Activated CD4-positive, alpha-beta T cell treated with anti-CD3 and anti-CD28 coated beads, Interleukin-2, amount 50 U/mL, for 1 hour (primary cell): ENCODE results near the gene KAZN.

Experiments used
- DNase-seq: peaks from one replicate; pipeline ENCODE4 v3.0.0-alpha.2; 2020

Gene KAZN

DNA sequence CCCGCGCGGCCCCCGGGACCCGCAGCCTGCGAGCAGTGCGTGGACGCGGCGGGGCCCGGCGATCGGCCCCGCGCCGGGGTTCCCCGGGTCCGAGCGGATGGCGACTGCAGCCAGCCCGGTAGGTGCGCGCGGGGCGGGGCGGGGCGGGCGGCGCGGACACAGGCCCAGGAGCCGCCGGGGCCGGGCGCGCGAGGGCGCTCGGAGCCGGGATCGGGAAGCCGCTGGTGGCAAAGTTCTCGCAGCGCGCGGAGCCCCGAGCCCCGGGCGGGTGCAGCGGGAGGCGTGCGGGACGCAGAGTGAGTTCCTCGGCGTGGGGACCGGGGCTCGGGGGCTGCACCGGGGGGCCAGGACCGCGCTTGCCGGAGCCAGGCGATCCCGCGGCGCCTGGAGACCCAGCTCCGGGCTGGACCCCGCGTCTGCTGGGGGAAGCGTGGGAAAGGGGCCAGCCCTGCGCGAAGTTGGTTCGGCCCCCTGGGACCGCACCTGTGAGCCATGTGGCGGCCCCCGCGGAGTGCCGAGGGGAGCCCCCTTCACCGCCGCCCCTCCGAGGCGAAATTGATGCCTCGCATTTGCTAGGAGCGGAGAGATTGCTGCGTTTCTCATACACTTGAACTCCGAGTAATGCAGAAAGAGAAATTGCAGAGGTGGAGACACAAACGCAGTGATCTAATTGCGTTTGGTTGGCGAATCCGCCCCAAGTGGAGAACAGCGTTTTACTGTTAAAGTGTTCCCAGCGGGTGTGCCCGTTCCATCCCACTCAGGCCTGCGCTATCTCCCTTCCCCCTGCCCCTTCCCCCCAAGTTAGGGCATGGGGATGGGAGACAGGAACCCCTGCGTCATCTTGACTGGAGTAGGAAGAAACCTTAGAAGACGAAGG is 326.2 kb downstream of the KAZN start:
- DNase-seq: no peak

DNA sequence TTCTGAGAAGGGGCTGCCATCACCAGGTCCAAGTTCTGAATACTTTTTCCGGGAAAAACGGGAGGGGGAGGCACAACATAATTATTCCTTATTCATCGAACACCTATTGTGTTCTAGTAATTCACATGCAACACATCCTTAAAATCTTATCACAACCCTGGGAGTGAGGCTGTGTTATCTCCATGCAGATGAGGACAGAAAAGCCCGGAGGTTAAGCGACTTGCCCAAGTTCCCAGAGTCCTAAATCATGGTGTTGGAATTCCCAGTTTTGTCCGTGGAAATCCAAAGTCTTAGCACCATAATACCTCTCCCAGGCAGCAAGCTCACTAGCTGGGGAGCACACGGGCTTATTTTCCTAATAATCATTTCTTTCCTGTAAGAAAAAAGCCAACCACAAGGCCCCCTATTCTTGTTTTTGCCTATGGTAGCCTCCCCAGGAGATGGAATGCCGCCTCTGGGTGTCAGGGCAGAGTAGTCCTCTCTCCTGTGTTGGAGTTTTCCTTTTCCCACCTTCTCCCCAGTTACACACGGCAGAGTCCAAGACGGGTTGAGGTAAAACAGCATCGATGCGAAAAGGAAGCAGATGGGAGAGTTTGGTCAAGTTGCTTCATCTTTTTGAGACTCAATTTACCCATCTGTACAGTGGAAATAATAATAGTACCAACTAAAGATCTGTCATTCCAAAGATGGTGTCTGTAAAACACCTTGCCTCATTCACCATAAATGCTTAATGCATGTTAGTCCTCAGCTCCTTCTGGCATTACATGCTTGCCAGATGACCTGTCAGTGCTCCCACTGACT is 327.1 kb downstream of the KAZN start:
- DNase-seq: no peak

DNA sequence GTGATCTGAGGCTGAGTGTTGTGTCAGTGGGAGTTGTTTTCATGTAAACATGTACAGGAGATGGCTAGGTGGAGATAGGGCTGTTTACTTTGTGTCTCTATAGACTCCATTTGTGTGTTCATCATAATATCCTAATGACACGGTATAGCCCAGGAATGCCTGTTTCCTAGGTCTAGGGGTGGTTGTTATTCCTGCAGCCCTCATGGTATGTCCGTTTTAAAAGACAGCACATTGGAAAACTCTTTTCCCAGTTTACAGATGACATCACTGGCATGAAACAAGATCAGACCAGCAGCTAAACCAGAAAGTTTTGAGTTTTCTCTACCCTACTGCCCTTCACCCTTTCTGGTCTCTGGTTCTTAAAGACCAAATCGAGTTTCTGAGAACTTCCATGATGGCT is 327.7 kb downstream of the KAZN start:
- DNase-seq: no peak

DNA sequence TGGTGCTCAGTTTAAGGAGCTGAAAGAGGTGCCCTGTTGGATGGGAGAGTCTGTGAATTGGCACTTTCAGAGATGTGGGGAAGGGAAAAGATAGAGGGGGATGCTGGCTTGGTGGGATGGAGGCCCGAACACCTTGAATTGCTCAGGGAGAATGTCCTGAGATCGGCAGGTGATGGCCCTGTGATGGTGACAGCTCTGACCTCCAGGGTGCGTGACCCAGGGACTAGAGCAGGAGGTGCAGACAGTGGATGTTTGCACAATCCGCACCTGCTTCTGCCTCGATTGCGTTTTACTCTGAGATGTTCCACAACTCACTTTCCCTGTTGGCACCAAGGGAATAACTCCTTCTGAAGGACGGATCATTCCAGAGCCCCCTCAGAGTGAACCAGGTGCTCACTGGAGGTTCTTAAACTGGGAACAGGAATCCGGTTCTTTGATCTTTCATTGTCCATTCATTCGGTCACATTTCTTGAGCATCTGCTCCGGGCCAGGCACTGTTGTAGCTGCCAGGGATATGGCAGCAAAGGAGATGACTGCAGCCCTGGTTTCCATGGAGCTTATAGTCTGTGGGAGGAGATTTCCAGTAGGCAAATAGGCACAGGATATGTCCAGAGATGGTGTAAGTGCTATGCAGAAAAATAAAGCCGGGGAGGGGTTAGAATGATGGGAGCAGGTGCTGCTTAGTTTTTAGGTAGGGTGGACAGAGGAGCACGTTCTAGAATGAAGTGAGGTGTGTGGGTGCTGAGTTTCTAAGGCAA is 328.5 kb downstream of the KAZN start:
- no peak for DNase-seq

DNA sequence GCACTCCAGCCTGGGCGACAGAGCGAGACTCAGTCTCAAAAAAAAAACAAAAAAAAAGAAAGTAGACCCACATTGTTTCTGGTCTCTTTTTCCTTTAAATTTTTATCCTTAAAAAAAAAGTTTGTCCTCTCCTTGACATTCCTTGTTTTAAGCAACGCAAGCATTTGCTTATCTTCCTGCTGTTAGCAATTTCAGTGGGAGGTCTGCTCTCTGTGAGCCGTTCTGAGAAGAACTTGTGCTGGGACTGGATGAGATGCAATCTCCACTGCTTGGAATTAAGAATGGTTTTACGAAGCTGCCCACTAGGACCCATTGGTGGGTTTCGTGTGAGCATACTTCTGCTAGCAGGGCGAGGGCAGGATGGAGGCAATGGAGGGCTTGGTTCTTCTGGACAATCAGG is 329.9 kb downstream of the KAZN start:
- DNase-seq: no peak

DNA sequence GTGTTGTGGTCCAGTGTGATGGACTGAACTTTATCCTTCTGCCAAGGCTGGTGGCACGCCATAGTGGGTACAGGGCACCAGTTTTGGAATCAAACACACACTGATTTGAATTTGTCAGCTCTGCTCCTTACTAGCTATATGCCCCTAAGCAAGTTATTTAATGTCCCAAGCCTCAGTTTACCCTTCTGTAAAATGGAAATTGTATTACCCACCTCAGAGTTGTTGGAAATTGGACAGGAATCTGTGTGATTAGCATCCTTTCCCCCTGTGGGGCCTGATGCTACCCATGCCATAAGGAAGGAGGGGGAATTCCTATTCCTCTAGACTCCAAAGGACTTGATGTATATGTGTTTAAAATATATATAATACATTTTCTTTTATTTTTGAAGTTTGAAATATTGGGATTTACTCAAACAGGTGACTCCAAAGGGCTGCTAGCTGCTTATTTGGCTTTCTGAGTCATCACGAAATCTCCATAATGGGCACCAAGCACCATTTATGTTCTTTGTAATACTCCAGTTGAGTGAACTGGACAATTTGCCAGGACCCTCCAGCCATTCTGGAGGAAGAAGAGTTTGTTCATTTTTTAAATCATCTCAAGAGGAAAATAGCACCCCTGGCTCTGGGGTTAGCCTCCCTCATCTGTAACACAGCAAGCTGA is 330.5 kb downstream of the KAZN start:
- no peak for DNase-seq

DNA sequence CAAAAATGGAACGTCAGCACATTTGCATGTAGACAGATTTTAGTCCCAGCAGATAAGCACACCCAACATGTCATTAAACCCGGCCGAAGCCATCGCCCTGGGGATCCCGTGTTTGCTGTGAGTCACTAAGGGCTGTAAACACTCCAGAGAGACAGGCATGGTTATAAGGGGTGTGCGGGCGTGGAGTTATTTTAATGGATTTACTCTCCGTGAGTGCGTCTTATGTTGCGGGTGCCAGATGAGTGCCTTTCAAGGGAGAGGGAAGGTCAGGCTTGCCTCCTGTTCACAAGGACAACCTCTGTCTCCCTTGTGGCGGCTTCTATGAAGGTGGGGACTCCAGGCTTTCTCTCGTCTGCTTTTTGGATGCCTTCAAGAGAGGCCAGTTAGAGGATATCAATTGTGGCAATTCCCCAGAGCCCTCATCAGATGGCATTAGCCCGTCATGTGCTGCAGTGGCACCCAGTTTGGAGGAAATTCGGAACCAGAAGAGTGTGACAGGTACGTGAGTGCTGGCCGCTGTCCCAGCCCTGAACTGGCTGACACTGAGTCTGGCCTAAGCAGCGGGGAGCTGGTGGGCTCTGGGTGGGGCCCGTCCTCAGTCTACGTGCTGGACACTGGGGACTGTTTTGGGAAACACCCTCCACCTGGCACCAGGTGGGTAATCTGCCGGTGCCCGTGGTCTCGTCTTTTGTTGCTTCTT is 331.2 kb downstream of the KAZN start:
- no peak for DNase-seq

DNA sequence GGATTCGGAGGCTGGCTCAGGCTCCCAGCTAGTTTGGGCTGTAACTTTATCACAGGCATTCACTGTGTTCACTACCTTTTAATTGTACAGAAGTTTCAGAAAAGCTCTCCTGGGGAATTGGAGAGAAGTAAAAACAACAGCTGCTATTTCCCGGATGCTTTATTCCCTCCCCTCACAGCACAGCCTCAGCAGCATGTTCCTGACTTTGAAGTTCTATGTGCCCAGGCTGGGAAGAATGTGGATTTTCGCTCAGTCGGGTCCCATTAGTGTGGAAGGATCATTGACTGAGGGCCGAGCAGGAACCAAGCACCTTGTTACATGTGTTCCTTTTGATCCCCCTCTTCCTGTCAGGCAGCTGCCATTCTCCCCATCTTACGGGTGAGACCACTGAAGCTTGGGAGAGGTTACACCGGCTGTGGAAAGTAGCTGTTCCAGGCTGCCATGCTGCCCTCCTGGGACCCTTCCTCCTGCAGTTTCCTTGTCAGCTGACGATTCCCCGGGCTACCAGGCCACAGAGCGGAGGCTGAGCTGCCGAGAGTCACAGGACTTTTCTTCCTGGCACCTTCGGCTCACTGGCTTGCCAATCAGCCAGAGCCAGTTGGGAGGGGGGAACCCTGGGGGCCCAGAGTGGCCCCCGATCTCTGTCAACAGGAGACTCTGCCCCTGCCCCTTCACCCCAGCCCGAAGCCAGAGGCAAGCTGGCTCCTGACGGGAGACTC is 331.9 kb downstream of the KAZN start:
- DNase-seq: no peak

DNA sequence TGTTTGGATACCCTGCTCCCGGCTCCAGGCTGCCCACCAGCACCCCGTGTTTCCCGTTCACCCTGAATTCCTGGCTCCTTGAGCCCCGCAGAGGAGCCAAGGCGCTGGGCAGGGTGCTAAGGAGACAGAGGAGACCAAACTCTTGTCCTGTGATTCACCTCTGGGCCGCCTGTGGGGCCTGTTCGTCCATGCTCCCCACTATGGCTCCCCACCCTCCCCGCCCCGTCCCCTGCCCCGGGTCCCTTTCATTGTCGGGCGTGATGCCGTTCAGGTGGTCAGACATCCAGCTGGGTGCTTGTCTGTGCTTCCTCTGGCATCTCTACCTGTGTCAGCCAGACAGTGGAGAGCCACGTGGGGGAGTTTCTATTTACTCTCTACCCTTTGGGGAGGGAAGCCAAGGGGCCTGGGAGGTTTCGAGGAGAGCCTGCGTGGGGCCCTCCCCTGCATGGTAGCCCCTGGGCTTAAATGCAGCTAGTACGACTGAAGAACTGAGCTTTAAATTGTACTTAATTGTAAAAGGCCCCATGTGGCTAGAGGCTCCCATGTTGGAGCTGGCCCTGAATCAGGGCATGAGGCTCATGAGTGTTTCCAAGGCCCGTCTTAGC is 333.7 kb downstream of the KAZN start:
- DNase-seq: no peak

DNA sequence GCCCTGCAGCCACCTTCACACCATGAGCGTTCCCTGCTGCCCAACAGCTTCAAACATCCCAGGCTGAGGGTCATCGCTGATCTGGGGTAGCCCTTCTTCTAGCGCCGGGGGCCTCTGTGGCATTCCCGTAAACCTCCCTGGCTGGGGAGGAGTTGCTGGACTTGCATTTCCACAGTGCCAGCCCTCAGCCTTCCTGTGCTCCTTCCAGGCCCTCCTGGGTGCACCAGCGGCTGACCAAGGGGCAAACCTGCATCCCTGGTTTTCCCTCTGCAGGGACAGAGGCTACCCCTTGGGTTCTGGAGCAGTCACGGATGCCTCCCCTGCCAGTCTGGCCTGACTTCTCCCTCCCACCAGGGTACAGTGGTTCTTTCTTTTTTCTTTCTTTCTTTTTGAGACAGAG is 336.4 kb downstream of the KAZN start:
- DNase-seq: no peak

DNA sequence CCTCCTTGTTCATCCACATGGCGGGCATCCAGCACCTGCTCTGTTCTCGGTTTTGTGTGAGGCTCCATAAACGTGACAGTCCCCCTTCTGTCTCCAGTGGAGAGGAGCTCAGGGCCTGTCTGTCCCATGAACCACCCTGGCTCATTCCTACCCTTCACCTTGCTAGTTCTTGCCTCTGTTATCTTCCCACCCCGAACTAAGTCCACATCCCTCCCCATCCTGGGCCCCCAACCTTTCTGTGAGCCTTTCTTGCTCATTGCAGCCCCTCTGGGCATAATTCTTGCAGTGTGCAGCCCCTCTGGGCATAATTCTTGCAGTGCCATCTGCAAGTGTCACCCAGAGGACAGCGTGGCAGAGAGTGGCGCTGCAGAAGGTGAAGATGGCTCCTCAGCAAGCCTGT is 338.3 kb downstream of the KAZN start:
- DNase-seq: no peak

DNA sequence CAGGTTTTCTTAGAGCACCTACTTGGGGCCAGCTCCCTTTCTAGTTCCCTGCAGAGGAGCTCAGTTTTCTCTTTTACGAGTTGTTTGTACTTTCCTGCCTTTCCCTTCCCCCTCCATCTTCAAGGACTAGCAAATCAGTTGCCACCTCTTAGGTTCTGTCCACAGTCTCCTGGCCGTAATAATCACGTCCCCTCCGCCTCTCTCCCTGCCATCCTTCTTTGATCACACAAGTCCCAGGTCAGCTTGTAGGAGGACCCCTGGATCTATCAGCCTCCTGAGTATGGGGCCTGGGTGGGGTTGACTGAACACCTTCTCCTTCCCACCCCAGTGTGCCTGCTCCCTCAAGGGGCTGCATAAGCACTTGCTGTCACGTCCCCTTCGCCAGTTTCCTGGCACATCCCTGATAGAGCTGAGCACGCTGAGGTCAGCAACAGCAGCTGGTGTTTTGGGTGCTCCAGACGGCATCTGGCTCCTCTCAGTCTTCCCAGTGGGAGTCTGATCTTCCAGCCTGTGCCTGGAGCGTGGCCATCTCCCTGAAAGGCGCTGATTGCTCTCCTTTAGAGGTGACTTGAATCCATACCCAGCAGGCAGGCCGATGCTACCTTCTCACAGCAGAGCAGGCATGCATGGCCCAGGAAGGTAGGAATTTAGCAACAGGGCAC is 338.9 kb downstream of the KAZN start:
- DNase-seq: no peak

DNA sequence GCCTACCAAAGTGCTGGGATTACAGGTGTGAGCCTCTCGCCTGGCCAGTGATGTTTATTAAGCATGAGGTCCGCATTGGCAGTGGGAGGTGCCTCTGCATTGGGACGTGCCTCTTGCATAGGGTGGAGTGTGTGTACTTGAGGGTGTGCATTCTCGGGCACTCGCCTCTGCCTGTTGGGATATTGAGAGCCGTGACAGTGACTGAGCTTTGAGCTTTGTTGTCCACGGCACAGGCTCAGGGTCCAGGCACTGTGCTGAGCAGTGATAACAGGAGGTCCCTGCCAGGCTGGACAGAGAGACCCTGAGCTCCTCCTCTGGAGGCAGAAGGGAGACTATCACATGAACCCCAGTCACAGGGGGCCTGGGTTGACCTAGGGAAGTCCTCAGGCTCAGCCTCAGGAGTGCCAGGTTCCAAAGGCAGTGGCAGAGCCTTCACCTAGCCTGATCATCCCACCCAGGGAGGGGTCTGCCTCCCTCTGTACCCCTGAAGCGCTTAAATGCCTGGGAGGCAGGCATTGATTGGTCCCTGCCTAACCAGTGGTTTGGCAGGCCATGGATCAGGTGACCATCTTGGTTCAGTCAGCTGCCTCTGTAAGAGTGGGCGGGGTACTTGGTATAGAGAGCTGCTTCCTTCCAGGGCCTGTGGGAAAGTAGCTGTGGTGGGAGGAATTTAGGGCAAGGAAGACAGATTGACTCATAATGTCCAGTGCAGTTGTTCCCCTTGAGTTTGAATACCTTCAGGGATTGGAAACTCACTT is 341.2 kb downstream of the KAZN start:
- no peak for DNase-seq

DNA sequence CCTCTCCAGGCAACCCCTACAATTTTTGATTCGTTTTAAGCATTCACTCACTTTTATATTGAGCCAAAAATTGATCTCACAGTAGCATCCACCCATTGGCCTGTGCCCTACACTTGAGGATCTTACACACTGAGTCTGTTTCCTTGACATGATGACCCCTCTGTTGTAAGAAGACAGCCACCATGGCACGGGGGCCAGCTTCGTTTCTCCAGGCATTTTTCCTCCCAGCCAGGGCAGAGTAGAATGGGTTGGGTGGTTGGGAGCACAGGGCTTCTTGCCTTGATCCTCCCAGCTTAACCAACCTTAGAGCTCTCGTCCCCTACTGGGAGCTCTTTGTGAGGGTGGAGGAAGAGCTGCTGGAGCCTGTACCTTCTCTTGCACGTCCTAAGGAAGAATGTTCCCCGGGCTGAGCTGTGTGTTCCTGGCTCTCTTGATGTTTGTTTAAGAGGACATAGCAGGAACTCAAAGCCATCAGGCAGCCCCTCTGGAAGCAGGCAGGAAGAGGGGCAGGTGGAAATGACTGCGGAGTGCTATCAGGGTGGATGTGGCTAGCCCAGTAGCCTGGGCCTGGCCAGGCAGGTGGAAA is 341.9 kb downstream of the KAZN start:
- DNase-seq: no peak

DNA sequence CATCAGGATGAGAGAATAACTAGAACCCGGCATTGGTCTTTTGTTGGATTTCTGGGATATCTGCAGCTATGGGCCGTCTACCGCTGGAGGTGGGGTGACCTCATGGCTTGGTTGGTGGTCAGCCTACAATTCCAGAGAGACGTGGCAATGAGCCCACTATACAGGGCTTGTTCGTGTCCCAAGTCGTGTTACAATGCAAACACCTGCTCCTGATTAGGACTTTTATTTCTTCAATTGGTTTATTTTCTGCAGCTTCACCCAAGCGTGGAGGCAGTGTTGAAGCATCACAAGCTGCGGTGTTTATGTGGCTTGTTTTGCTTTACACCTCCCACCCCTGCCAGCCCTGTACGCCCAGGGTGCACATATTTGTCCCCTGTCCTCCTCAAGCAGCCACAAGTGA is 343.4 kb downstream of the KAZN start:
- DNase-seq: no peak

DNA sequence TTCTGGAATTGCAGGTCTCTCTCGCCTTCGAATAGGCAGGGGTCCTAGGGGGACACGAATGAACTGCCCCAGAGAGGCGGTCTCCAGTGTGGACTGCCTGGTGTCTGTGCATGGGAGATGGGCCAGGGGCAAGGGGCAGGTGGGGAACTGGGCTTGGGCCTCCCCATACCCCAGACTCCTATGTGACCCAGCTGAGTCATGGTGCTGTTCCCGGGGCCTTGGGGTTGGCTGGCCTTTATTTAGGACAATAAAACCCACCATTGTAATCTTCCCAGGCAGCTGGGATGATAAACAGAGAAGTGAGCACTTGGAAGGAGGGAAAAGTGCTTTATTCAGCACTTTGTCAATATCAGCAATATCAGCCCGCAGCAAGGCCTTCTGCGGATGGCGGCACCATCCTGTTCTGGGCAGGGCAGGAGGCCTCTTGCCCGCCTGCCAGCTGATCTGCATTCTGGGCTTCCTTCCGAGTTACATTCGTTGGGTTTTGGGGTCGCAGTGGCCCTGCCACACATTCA is 346.0 kb downstream of the KAZN start:
- no peak for DNase-seq

DNA sequence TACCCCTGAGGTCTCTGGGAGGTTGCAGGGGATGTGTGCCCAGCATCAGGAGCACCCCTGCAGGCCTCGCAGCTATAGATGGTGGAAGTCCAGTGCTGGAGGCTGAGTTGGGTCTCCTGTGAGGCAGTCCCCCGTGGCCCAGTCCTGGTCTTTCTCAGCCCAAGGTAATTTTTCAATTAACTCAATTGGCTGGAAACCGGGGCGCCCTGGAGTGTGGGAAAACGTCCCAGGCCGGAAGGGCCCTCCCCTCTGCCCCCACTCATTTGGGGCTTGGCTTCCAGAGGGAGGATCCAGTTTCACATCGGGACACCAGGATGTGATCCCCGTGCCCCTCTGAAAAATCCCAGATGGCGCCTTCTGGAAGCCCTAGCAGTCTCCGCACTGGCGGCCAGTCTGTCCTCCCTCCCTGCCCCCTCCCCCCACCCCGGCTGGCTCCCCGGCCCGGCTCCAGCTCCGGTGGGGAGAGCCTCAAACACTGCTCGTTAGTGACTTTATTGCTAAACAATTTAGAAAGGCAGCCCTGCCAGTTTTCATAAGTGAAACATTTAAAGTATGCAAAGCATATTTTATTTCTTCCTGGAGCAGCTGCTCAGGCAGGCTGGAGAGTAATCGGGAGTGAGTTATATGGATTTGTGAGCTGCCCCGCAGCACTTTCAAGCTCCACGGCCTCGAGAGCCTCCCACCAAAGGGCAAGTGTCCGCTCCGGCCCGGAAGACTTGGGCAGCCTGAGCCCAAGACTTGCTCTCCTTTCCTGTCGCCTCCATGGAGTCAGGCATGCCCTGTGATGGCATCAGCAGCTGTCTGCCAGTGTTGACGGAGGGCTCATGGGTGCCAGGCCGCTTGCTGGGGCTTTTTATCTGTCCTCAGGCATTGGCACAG is 346.9 kb downstream of the KAZN start:
- no peak for DNase-seq

DNA sequence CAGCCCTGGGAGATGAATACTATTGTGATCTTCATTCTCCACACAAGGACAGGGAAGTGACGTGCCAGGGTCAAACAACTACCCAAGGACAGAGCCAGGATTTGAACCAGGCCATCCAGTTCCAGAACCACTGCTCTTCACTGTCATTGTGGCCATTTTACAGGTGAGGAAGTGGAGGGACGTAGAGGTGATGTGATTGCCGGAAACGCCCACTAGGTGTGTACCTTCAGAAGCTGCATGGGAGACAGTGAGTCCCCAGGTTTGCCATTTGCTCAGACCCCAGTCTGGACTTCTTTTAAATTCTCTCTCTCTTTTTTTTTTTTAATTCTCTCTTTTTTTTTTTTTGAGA is 347.5 kb downstream of the KAZN start:
- DNase-seq: no peak
